Bone marrow (tissue), 2 donors: ENCODE data around the gene C1QTNF9.
"Not testable (repeated sequence)": the region's sequence is repeated elsewhere in the genome, so short reads cannot be mapped to it uniquely, and the experiment has no call there.

Experiments
- DNase-seq, 2 donors: peaks; one replicate each; lab custom pipeline; 2025; lab: John Stamatoyannopoulos, UW

The C1QTNF9 gene

GRCh38 chr13:24323036-24323738 is 13.8 kb downstream of the C1QTNF9 start:
- DNase-seq: no peak

GRCh38 chr13:24323739-24324075 is 14.3 kb downstream of the C1QTNF9 start:
- DNase-seq: no peak

- DNase-seq: not testable (repeated sequence)
Measured at GRCh38 chr13:24327598-24327997, 18.2 kb downstream of the C1QTNF9 start.

- no peak for DNase-seq
Measured at GRCh38 chr13:24328145-24328544, 18.8 kb downstream of the C1QTNF9 start.

GRCh38 chr13:24338721-24339120 is 29.3 kb downstream of the C1QTNF9 start:
- DNase-seq: no peak

- no peak for DNase-seq
Measured at GRCh38 chr13:24339937-24340607, 30.7 kb downstream of the C1QTNF9 start.

- DNase-seq: no peak
Measured at GRCh38 chr13:24340608-24340955, 31.2 kb downstream of the C1QTNF9 start.

- DNase-seq: no peak
Measured at GRCh38 chr13:24341439-24341838, 32.1 kb downstream of the C1QTNF9 start.

- no peak for DNase-seq
Measured at GRCh38 chr13:24348385-24348784, 39.0 kb downstream of the C1QTNF9 start.

GRCh38 chr13:24348797-24349515 is 39.6 kb downstream of the C1QTNF9 start:
- DNase-seq: no peak

GRCh38 chr13:24349778-24350664 is 40.6 kb downstream of the C1QTNF9 start:
- DNase-seq: not testable (repeated sequence)

GRCh38 chr13:24351423-24351822 is 42.0 kb downstream of the C1QTNF9 start:
- no peak for DNase-seq

- DNase-seq: no peak
Measured at GRCh38 chr13:24353736-24354135, 44.4 kb downstream of the C1QTNF9 start.

GRCh38 chr13:24355103-24355502 is 45.7 kb downstream of the C1QTNF9 start:
- no peak for DNase-seq

- DNase-seq: no peak
Measured at GRCh38 chr13:24356270-24356669, 46.9 kb downstream of the C1QTNF9 start.

GRCh38 chr13:24356837-24357236 is 47.5 kb downstream of the C1QTNF9 start:
- no peak for DNase-seq

- DNase-seq: no peak
Measured at GRCh38 chr13:24357756-24358155, 48.4 kb downstream of the C1QTNF9 start.

- not testable (repeated sequence) for DNase-seq
Measured at GRCh38 chr13:24358836-24359235, 49.5 kb downstream of the C1QTNF9 start.

GRCh38 chr13:24359252-24359651 is 49.9 kb downstream of the C1QTNF9 start:
- DNase-seq: not testable (repeated sequence)

- DNase-seq: no peak
Measured at GRCh38 chr13:24360106-24360505, 50.7 kb downstream of the C1QTNF9 start.

GRCh38 chr13:24361113-24361512 is 51.7 kb downstream of the C1QTNF9 start:
- no peak for DNase-seq

- DNase-seq: no peak
Measured at GRCh38 chr13:24361852-24362366, 52.5 kb downstream of the C1QTNF9 start.
